Right cardiac atrium (tissue), 5 donors: ENCODE measurements around the gene RPL35. TPM values are rescaled to one million over a fixed set of nuclear protein-coding genes. Genes with fewer than 3 reads are reported as not detected.

Experiments
- ATAC-seq, 2 donors: fragments of 200-7000 bp; cut with Tn5 transposase; one replicate each; pipeline versions ENCODE4 v1.8.0 to v1.9.1; 2020; ENCODE audit warnings: moderate library complexity in 2 of 2, mild to moderate bottlenecking in 1 of 2
- DNase-seq, 3 donors: peaks; one replicate each; pipeline ENCODE4 v3.0.0-alpha.2; 2020
- H3K27ac ChIP-seq: one replicate; pipeline ENCODE4 v1.5.1; 2013; ENCODE audit warnings: mild to moderate bottlenecking, low read length, control low read depth, moderate library complexity
- H3K27me3 ChIP-seq: one replicate; pipeline ENCODE4 v1.6.1; 2013; ENCODE audit not compliant: control insufficient read depth, insufficient read depth
- H3K4me1 ChIP-seq: one replicate; pipeline ENCODE4 v1.6.1; 2013; ENCODE audit warnings: low read length; ENCODE audit not compliant: control insufficient read depth, insufficient read depth
- H3K4me3 ChIP-seq: one replicate; pipeline ENCODE4 v1.5.1; 2013; ENCODE audit warnings: low read length, control low read depth
- H3K9me3 ChIP-seq: one replicate; pipeline ENCODE4 v1.6.1; 2013; ENCODE audit warnings: low read length; ENCODE audit not compliant: control insufficient read depth
- WGBS: extraction: QIAGEN DNeasy Blood & Tissue Kit; methylation state at CpG from one replicate; pipeline ENCODE4 v1.1.7; 2013; 5-methylcytosine and 5-hydroxymethylcytosine counted together
- intact Hi-C, 4 donors: fragments of 100-400 bp; cut with DNase I; formaldehyde crosslinking; loops; one replicate each; pipeline versions ENCODE4 v1.11.0 to v1.14.0; 2022 to 2023
- long read RNA-seq, 4 donors: library from polyadenylated mRNA; unstranded; transcript quantifications; one replicate each; pipeline ENCODE4 v2.0.0, GENCODE V29; 2020 to 2021
- polyA plus RNA-seq: library from polyadenylated mRNA; stranded (reverse); fragments of 200-250 nt; gene quantifications from one replicate; pipeline ENCODE4 v1.2.3, GENCODE V29; 2013
- total RNA-seq, 4 donors: library from RNA; stranded (reverse); fragmentation: NEBNext Ultra II Directional; extraction: Animal tissue kit (Norgen Biotek cat#: 25700); gene quantifications; one replicate each; pipeline ENCODE4 v1.2.1, GENCODE V29; 2021
- donor health status: healthy with polysubstance abuse.
- donor health status: DM: no; HTN: yes; CAD: no.
- donor health status: DM: no; HTN: no; CAD: no.
- donor health status: DM: no; HTN: yes; CAD: no; lungs with severe emphysema.
- donor health status: DM: yes; HTN: yes; CAD: no.

The RPL35 gene
- total RNA-seq (100 to 1,000 TPM; 696 to 797 (median 747) TPM), polyA plus RNA-seq (2,205 TPM)
- long read RNA-seq, donor 1, transcript RPL35-203 (3 exons, 785 nt) = minor isoform, 8 of 220 reads
- long read RNA-seq, donor 1, transcript RPL35-201 (4 exons, 455 nt) = major isoform, 208 of 220 reads
- long read RNA-seq, donor 1, partial matches to known transcripts = 4 of 220 reads
- long read RNA-seq, donor 1, other reads (novel, unspliced or antisense) = 0 of 220 reads
- long read RNA-seq, donor 2, transcript RPL35-201 (4 exons, 455 nt) = major isoform, 264 of 291 reads
- long read RNA-seq, donor 2, transcript RPL35-203 (3 exons, 785 nt) = minor isoform, 7 of 291 reads
- long read RNA-seq, donor 2, partial matches to known transcripts = 6 of 291 reads
- long read RNA-seq, donor 2, other reads (novel, unspliced or antisense) = 14 of 291 reads
- long read RNA-seq, donor 3, transcript RPL35-201 (4 exons, 455 nt) = major isoform, 91 of 120 reads
- long read RNA-seq, donor 3, partial matches to known transcripts = 12 of 120 reads
- long read RNA-seq, donor 3, other reads (novel, unspliced or antisense) = 13 of 120 reads
- long read RNA-seq, donor 4, transcript RPL35-203 (3 exons, 785 nt) = minor isoform, 8 of 161 reads
- long read RNA-seq, donor 4, transcript RPL35-201 (4 exons, 455 nt) = major isoform, 145 of 161 reads
- long read RNA-seq, donor 4, partial matches to known transcripts = 7 of 161 reads
- long read RNA-seq, donor 4, other reads (novel, unspliced or antisense) = 1 of 161 reads

- intact Hi-C loops = no loop called here
- Histone ChIP-seq H3K27me3 (no peaks in the 10 kb centered on the region), H3K9me3 (no peaks in the 10 kb centered on the region), H3K4me1 (peaks cover 5% of the 10 kb centered on the region), H3K4me3 (peak within 1 kb of the TSS; percentile 64), H3K27ac (peak within 1 kb of the TSS; percentile 82)
- WGBS = under 1% methylated on average over 92 of the region's 92 CpGs
- DNase-seq (peak; percentile 96 to 98 (median 98)), ATAC-seq (peak; percentile 97)
Observed at GRCh38 chr9:124861342-124862229, at the start of gene RPL35, which contains the start of gene ARPC5L. RPL35 (minus strand) TSS chr9:124861957; CDS start chr9:124861912, 45 bp downstream. ARPC5L (plus strand) TSS chr9:124862130; CDS start chr9:124869291, 7,161 bp downstream.

- H3K4me1 ChIP-seq = no peaks in the 10 kb centered on the region
- no peak for ATAC-seq
- no peaks in the 10 kb centered on the region for H3K9me3 ChIP-seq
- no peak overlapping the region for H3K27ac ChIP-seq
- no peak for DNase-seq
- intact Hi-C loops = no loop called here
- H3K27me3 ChIP-seq = no peaks in the 10 kb centered on the region
- no peak overlapping the region for H3K4me3 ChIP-seq
- 83% methylated on average over 2 of the region's 2 CpGs for WGBS
Observed at GRCh38 chr9:124908098-124908497, 46.3 kb upstream of the RPL35 start.

GRCh38 chr9:124906966-124907365 is 45.2 kb upstream of the RPL35 start:
- no peak overlapping the region for H3K27ac ChIP-seq
- no peak for DNase-seq
- 74% methylated on average over 1 of the region's 1 CpG for WGBS
- intact Hi-C loops = no loop called here
- ATAC-seq = no peak
- H3K4me1 ChIP-seq = no peaks in the 10 kb centered on the region
- H3K27me3 ChIP-seq = no peaks in the 10 kb centered on the region
- H3K9me3 ChIP-seq = no peaks in the 10 kb centered on the region
- no peak overlapping the region for H3K4me3 ChIP-seq

- Histone ChIP-seq H3K27ac (no peak overlapping the region), H3K4me1 (no peaks in the 10 kb centered on the region), H3K27me3 (no peaks in the 10 kb centered on the region), H3K4me3 (no peak overlapping the region), H3K9me3 (no peaks in the 10 kb centered on the region)
- WGBS = 90% methylated on average over 9 of the region's 9 CpGs
- intact Hi-C loops = no loop called here
- DNase-seq = no peak
- no peak for ATAC-seq
Observed at GRCh38 chr9:124899845-124900244, 38.1 kb upstream of the RPL35 start.

- no peak for ATAC-seq
- DNase-seq = no peak
- 83% methylated on average over 6 of the region's 6 CpGs for WGBS
Observed at GRCh38 chr9:124897570-124898460, 36.1 kb upstream of the RPL35 start.

GRCh38 chr9:124894741-124895170 is 33.0 kb upstream of the RPL35 start:
- ATAC-seq = no peak
- Histone ChIP-seq H3K27ac (no peak overlapping the region), H3K27me3 (no peaks in the 10 kb centered on the region), H3K4me1 (no peaks in the 10 kb centered on the region), H3K4me3 (no peak overlapping the region), H3K9me3 (no peaks in the 10 kb centered on the region)
- DNase-seq = no peak
- intact Hi-C loops = no loop called here

More at GRCh38 chr9:124897570-124898460, 36.1 kb upstream of the RPL35 start:
- no peaks in the 10 kb centered on the region for H3K27me3 ChIP-seq
- no peak overlapping the region for H3K27ac ChIP-seq
- H3K4me1 ChIP-seq = no peaks in the 10 kb centered on the region
- intact Hi-C loops = no loop called here
- no peaks in the 10 kb centered on the region for H3K9me3 ChIP-seq
- H3K4me3 ChIP-seq = no peak overlapping the region

- intact Hi-C loops = no loop called here
- 84% methylated on average over 9 of the region's 9 CpGs for WGBS
- no peak overlapping the region for H3K4me3 ChIP-seq
- no peaks in the 10 kb centered on the region for H3K4me1 ChIP-seq
- no peaks in the 10 kb centered on the region for H3K9me3 ChIP-seq
- ATAC-seq (no peak), DNase-seq (no peak)
- H3K27ac ChIP-seq = no peak overlapping the region
- H3K27me3 ChIP-seq = no peaks in the 10 kb centered on the region
Observed at GRCh38 chr9:124894035-124894740, 32.4 kb upstream of the RPL35 start.

GRCh38 chr9:124890179-124890578 is 28.4 kb upstream of the RPL35 start:
- ATAC-seq (no peak), DNase-seq (no peak)
- Histone ChIP-seq H3K4me3 (no peak overlapping the region), H3K27me3 (no peaks in the 10 kb centered on the region), H3K4me1 (no peaks in the 10 kb centered on the region), H3K27ac (no peak overlapping the region), H3K9me3 (no peaks in the 10 kb centered on the region)
- WGBS = 97% methylated on average over 7 of the region's 7 CpGs
- intact Hi-C loops = no loop called here

GRCh38 chr9:124889006-124889405 is 27.2 kb upstream of the RPL35 start:
- 95% methylated on average over 13 of the region's 13 CpGs for WGBS
- intact Hi-C loops = no loop called here
- ATAC-seq = no peak

More at GRCh38 chr9:124889006-124889405, 27.2 kb upstream of the RPL35 start:
- no peak overlapping the region for H3K27ac ChIP-seq
- no peaks in the 10 kb centered on the region for H3K27me3 ChIP-seq
- H3K4me1 ChIP-seq = no peaks in the 10 kb centered on the region
- H3K4me3 ChIP-seq = no peak overlapping the region
- H3K9me3 ChIP-seq = no peaks in the 10 kb centered on the region
- DNase-seq = no peak
